ENCODE data around the gene SH3BP1.

SH3BP1 gene

DNA sequence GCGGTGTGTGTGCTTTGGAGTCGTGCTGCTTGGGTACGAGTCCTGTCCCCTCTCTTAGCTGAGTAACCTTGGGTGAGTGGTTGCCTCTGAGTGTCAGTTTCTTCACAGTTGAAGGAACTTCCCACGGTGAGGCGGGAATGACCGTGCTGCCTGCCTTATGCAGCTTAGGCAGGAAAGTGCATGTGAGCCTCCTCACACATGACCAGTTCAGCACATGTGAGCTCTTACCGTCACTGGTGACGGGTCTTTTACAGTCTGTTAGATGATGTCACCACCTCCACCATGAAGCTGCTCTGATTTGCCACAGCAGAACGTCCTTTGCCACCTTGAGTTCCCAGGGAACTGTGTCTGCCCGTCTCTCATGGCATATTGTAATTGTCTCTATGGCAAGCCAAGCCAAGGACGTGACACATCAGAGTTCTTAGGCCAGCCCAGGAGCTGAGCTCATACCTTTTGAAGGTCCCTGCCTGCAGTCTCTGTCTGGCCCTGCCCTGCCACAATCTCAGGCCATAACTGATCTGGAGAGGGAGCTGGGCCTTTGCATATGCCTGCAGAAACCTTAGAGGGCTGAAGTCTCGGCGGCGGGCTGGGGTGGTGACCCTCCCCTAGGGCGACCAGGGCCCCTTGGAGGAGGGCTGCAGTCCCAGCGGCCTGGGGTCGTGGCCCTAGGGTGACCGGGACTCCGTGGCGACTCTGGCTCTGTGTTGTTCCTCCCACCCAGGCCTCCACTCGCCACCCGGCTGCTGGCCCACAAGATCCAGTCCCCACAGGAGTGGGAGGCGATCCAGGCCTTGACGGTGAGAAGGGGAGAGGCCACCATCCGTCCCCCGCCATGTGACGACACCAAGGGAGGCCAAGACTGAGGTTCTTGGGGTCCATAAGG, 23.0 kb upstream of the SH3BP1 start:
- H3K9me3 ChIP-seq (ENCODE audit: insufficient read depth, low read length) = no peaks in the 10 kb centered on the region
- H3K4me2 ChIP-seq (ENCODE audit: low read depth, low read length, poor library complexity, severe bottlenecking) = no peak overlapping the region
- peaks cover 4% of the 10 kb centered on the region for H3K79me2 ChIP-seq (ENCODE audit: insufficient read depth, low read length)
- no peaks in the 10 kb centered on the region for H3K9me2 ChIP-seq (replicated peaks; ENCODE audit: insufficient read depth, low read length)
- H3K4me3 ChIP-seq (ENCODE audit: insufficient read depth, low read length, poor library complexity, severe bottlenecking) = no peak overlapping the region
- no peaks in the 10 kb centered on the region for H3K27me3 ChIP-seq (ENCODE audit: low read length)
- H3K27ac ChIP-seq (ENCODE audit: low read depth, low read length) = no peak overlapping the region; the same call in 1 of the 2 replicates
- no peaks in the 10 kb centered on the region for H3K36me3 ChIP-seq (ENCODE audit: low read length)
- H3F3A ChIP-seq (ENCODE audit: insufficient read depth) = no peaks in the 10 kb centered on the region
- no peak overlapping the region for H3K9ac ChIP-seq (ENCODE audit: low read length)
- no peaks in the 10 kb centered on the region for H4K20me1 ChIP-seq (ENCODE audit: low read depth, low read length)
- TF ChIP-seq EZH2phosphoT487 (conservative IDR thresholded peaks at IDR 0.05; ENCODE audit: low read length) = no peak
- TF ChIP-seq, protein P1, sequence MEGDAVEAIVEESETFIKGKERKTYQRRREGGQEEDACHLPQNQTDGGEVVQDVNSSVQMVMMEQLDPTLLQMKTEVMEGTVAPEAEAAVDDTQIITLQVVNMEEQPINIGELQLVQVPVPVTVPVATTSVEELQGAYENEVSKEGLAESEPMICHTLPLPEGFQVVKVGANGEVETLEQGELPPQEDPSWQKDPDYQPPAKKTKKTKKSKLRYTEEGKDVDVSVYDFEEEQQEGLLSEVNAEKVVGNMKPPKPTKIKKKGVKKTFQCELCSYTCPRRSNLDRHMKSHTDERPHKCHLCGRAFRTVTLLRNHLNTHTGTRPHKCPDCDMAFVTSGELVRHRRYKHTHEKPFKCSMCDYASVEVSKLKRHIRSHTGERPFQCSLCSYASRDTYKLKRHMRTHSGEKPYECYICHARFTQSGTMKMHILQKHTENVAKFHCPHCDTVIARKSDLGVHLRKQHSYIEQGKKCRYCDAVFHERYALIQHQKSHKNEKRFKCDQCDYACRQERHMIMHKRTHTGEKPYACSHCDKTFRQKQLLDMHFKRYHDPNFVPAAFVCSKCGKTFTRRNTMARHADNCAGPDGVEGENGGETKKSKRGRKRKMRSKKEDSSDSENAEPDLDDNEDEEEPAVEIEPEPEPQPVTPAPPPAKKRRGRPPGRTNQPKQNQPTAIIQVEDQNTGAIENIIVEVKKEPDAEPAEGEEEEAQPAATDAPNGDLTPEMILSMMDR (IDR thresholded peaks at IDR 0.05; ENCODE audit: insufficient read depth, low read length, poor library complexity, severe bottlenecking) = no peak
- no peak overlapping the region for H2AFZ ChIP-seq (ENCODE audit: low read depth, low read length, severe bottlenecking)

GRCh38 chr22:37617431-37617830, 22.0 kb upstream of the SH3BP1 start:
- H2AFZ ChIP-seq (ENCODE audit: low read depth, low read length, severe bottlenecking) = no peak overlapping the region
- no peaks in the 10 kb centered on the region for H4K20me1 ChIP-seq (ENCODE audit: low read depth, low read length)
- H3K27me3 ChIP-seq (ENCODE audit: low read length) = no peaks in the 10 kb centered on the region
- H3K4me3 ChIP-seq (ENCODE audit: insufficient read depth, low read length, poor library complexity, severe bottlenecking) = no peak overlapping the region
- H3K9ac ChIP-seq (ENCODE audit: low read length) = no peak overlapping the region; the same call in 1 of the 2 replicates
- H3K27ac ChIP-seq (ENCODE audit: low read depth, low read length) = peak overlapping the region; percentile 85
- no peaks in the 10 kb centered on the region for H3K36me3 ChIP-seq (ENCODE audit: low read length)
- H3K9me3 ChIP-seq (ENCODE audit: insufficient read depth, low read length) = no peaks in the 10 kb centered on the region
- no peaks in the 10 kb centered on the region for H3K9me2 ChIP-seq (replicated peaks; ENCODE audit: insufficient read depth, low read length)
- TF ChIP-seq, protein P1 (IDR thresholded peaks at IDR 0.05; ENCODE audit: insufficient read depth, low read length, poor library complexity, severe bottlenecking) = no peak
- TF ChIP-seq EZH2phosphoT487 (conservative IDR thresholded peaks at IDR 0.05; ENCODE audit: low read length) = no peak
- peak overlapping the region; percentile 53 for H3K4me2 ChIP-seq (ENCODE audit: low read depth, low read length, poor library complexity, severe bottlenecking)
- H3K79me2 ChIP-seq (ENCODE audit: insufficient read depth, low read length) = no peaks in the 10 kb centered on the region
- H3F3A ChIP-seq (ENCODE audit: insufficient read depth) = no peaks in the 10 kb centered on the region

GRCh38 chr22:37618072-37618656, 21.3 kb upstream of the SH3BP1 start:
- Histone ChIP-seq H3F3A (ENCODE audit: insufficient read depth) (0 out of 2 replicates have a peak, but pooled peaks cover 4% of the 10 kb centered on the region), H3K27me3 (ENCODE audit: low read length) (no peaks in the 10 kb centered on the region), H3K4me2 (ENCODE audit: low read depth, low read length, poor library complexity, severe bottlenecking) (peak overlapping the region; percentile 53), H3K9me2 (replicated peaks; ENCODE audit: insufficient read depth, low read length) (no peaks in the 10 kb centered on the region), H3K9me3 (ENCODE audit: insufficient read depth, low read length) (no peaks in the 10 kb centered on the region), H3K36me3 (ENCODE audit: low read length) (no peaks in the 10 kb centered on the region), H3K79me2 (ENCODE audit: insufficient read depth, low read length) (no peaks in the 10 kb centered on the region), H3K9ac (ENCODE audit: low read length) (peak overlapping the region; percentile 52), H2AFZ (ENCODE audit: low read depth, low read length, severe bottlenecking) (no peak overlapping the region), H4K20me1 (ENCODE audit: low read depth, low read length) (no peaks in the 10 kb centered on the region), H3K4me3 (ENCODE audit: insufficient read depth, low read length, poor library complexity, severe bottlenecking) (no peak overlapping the region), H3K27ac (ENCODE audit: low read depth, low read length) (peak overlapping the region; percentile 85)
- TF ChIP-seq EZH2phosphoT487 (conservative IDR thresholded peaks at IDR 0.05; ENCODE audit: low read length) = no peak
- TF ChIP-seq, protein P1 (IDR thresholded peaks at IDR 0.05; ENCODE audit: insufficient read depth, low read length, poor library complexity, severe bottlenecking) = no peak
